DMS53 treated with DMSO at 0.1 percent for 48 hours (cell line): ENCODE results near the gene UBE2F.

Experiments
- DNase-seq: peaks from one replicate; lab custom pipeline; 2025; ENCODE audit not compliant: unreplicated experiment; lab: John Stamatoyannopoulos, UW

UBE2F gene

GRCh38 chr2:237966565-237967462 is at the start of gene UBE2F:
Gene UBE2F (plus strand): TSS chr2:237967014. CDS start chr2:237973108, 6,094 bp downstream.
- DNase-seq: peak; percentile 95

GRCh38 chr2:237917696-237918374 is 49.0 kb upstream of the UBE2F start:
- DNase-seq: no peak

GRCh38 chr2:237919593-237919992 is 47.2 kb upstream of the UBE2F start:
- DNase-seq: no peak

- DNase-seq: no peak
Measured at GRCh38 chr2:237920673-237921072, 46.1 kb upstream of the UBE2F start.

- DNase-seq: no peak
Measured at GRCh38 chr2:237921967-237922492, 44.8 kb upstream of the UBE2F start.

- peak; percentile 28 for DNase-seq
Measured at GRCh38 chr2:237922641-237923361, 44.0 kb upstream of the UBE2F start.

GRCh38 chr2:237923481-237924163 is 43.2 kb upstream of the UBE2F start:
- no peak for DNase-seq

GRCh38 chr2:237924164-237924534 is 42.7 kb upstream of the UBE2F start:
- DNase-seq: no peak

- DNase-seq: no peak
Measured at GRCh38 chr2:237927135-237927534, 39.7 kb upstream of the UBE2F start.

GRCh38 chr2:237927986-237928385 is 38.8 kb upstream of the UBE2F start:
- no peak for DNase-seq

- DNase-seq: no peak
Measured at GRCh38 chr2:237929979-237930378, 36.8 kb upstream of the UBE2F start.

GRCh38 chr2:237931205-237931721 is 35.6 kb upstream of the UBE2F start:
- DNase-seq: no peak

GRCh38 chr2:237932731-237933131 is 34.1 kb upstream of the UBE2F start:
- DNase-seq: no peak

- DNase-seq: no peak
Measured at GRCh38 chr2:237934186-237934585, 32.6 kb upstream of the UBE2F start.

- DNase-seq: no peak
Measured at GRCh38 chr2:237935740-237936452, 30.9 kb upstream of the UBE2F start.

- DNase-seq: peak; percentile 95
Measured at GRCh38 chr2:237939251-237939650, 27.6 kb upstream of the UBE2F start.

GRCh38 chr2:237940828-237941227 is 26.0 kb upstream of the UBE2F start:
- DNase-seq: no peak

- no peak for DNase-seq
Measured at GRCh38 chr2:237941239-237941638, 25.6 kb upstream of the UBE2F start.

GRCh38 chr2:237942513-237942899 is 24.3 kb upstream of the UBE2F start:
- DNase-seq: no peak
